OCI-LY7 (cell line): ENCODE data around the gene RNF43. TPM values are rescaled to one million over a fixed set of nuclear protein-coding genes. Genes with fewer than 3 reads are reported as not detected.

Source experiments
- BruUV-seq: library from RNA; stranded (reverse); fragments of 400-500 nt; replicated peaks from 2 replicates; lab custom pipeline; 2021; lab: Mats Ljungman, UMichigan
- CTCF ChIA-PET: fragments of 300-600 bp; sonication (Branson Sonifier 250); formaldehyde crosslinking; loops from one replicate; lab custom pipeline; 2022; ENCODE audit warnings: antibody characterized with exemption; ENCODE audit not compliant: unreplicated experiment; lab: Charles Lee
- POLR2A ChIA-PET: fragments of 300-600 bp; sonication (Branson Sonifier 250); formaldehyde crosslinking; loops from one replicate; lab custom pipeline; 2022; ENCODE audit warnings: antibody characterized with exemption; lab: Charles Lee
- DNase-seq: peaks from one replicate; pipeline ENCODE4 v3.0.0-alpha.2; 2015; ENCODE audit warnings: low spot score
- H2AFZ ChIP-seq: fragments of 200-600 bp; sonication (generic), shearing (Covaris generic); 2 replicates; pipeline ENCODE4 v1.6.1; 2014; ENCODE audit warnings: mild to moderate bottlenecking, antibody characterized with exemption, low read length, moderate library complexity
- H3K27ac ChIP-seq: fragments of 200-600 bp; sonication (generic); 2 replicates; pipeline ENCODE4 v1.5.1; 2014; ENCODE audit warnings: mixed run types, low read depth, mild to moderate bottlenecking, moderate library complexity, low read length, inconsistent platforms; ENCODE audit not compliant: poor library complexity, severe bottlenecking
- H3K36me3 ChIP-seq: fragments of 200-600 bp; sonication (generic); 2 replicates; pipeline ENCODE4 v1.6.1; 2014; ENCODE audit warnings: mild to moderate bottlenecking, antibody characterized with exemption, low read length, moderate library complexity, mixed read lengths; ENCODE audit not compliant: insufficient read depth
- H3K4me1 ChIP-seq: fragments of 200-600 bp; sonication (generic); 2 replicates; pipeline ENCODE4 v1.5.1; 2014; ENCODE audit warnings: mild to moderate bottlenecking, low read length; ENCODE audit not compliant: insufficient read depth, poor library complexity, severe bottlenecking
- H3K4me2 ChIP-seq: fragments of 200-600 bp; sonication (generic); 2 replicates; pipeline ENCODE4 v1.6.1; 2014; ENCODE audit warnings: mild to moderate bottlenecking, low read length
- H3K4me3 ChIP-seq: fragments of 200-600 bp; sonication (generic); 2 replicates; pipeline ENCODE4 v1.5.1; 2014; ENCODE audit warnings: mild to moderate bottlenecking, low read depth, low read length; ENCODE audit not compliant: poor library complexity, severe bottlenecking
- H3K79me2 ChIP-seq: fragments of 200-600 bp; sonication (generic); 2 replicates; pipeline ENCODE4 v1.6.1; 2016; ENCODE audit warnings: low read depth, mild to moderate bottlenecking, low read length, moderate library complexity, mixed read lengths; ENCODE audit not compliant: insufficient read depth
- H3K9me2 ChIP-seq: fragments of 200-600 bp; sonication (generic); 2 replicates; pipeline ENCODE4 v1.6.1; 2016; ENCODE audit warnings: mild to moderate bottlenecking, low read length, mixed read lengths; ENCODE audit not compliant: insufficient read depth
- H3K9me3 ChIP-seq: fragments of 200-600 bp; sonication (generic); 2 replicates; pipeline ENCODE4 v1.6.1; 2014; ENCODE audit warnings: mild to moderate bottlenecking, mixed run types, low read length, mixed read lengths
- H4K20me1 ChIP-seq: fragments of 200-600 bp; sonication (generic); 2 replicates; pipeline ENCODE4 v1.6.1; 2014; ENCODE audit warnings: mild to moderate bottlenecking, antibody characterized with exemption, low read length, moderate library complexity, mixed read lengths; ENCODE audit not compliant: insufficient read depth
- CTCF ChIP-seq: fragments of 200-600 bp; sonication (generic); conservative IDR thresholded peaks from 2 replicates; pipeline ENCODE4 v1.5.1; 2014; ENCODE audit warnings: mild to moderate bottlenecking, antibody characterized with exemption, low read length, moderate library complexity, mixed read lengths
- EZH2phosphoT487 ChIP-seq: fragments of 200-600 bp; sonication (generic); IDR thresholded peaks from 2 replicates; pipeline ENCODE4 v1.6.1; 2018; ENCODE audit warnings: low read depth, borderline replicate concordance, mild to moderate bottlenecking, mixed run types, antibody characterized with exemption, low read length, moderate library complexity, mixed read lengths
- intact Hi-C: fragments of 100-400 bp; cut with micrococcal nuclease; formaldehyde crosslinking; loops from one replicate; pipeline ENCODE4 v1.10.0; 2022; ENCODE audit not compliant: unreplicated experiment
- total RNA-seq, 2 experiments: library from RNA; depleted of rRNA in 1 of 2; stranded (reverse); fragments of >200 nt in 1 of 2; shearing (Covaris generic) in 1 of 2; gene quantifications; 2 replicates each; pipeline ENCODE4 v1.2.3, GENCODE V29; 2014 to 2022

The RNF43 gene
- total RNA-seq, 2 experiments from 2014 or later: 0.19 to 0.80 TPM

GRCh38 chr17:58377093-58377601 lies 40.2 kb downstream of the RNF43 start:
- Histone ChIP-seq H3K27ac (no peak overlapping the region), H3K79me2 (no peaks in the 10 kb centered on the region), H3K4me2 (no peak overlapping the region), H2AFZ (no peak overlapping the region), H3K4me1 (peaks cover 5% of the 10 kb centered on the region), H3K4me3 (no peak overlapping the region), H3K36me3 (no peaks in the 10 kb centered on the region), H3K9me2 (no peaks in the 10 kb centered on the region), H4K20me1 (no peaks in the 10 kb centered on the region), H3K9me3 (no peaks in the 10 kb centered on the region)
- CTCF ChIA-PET: no interaction called here
- TF ChIP-seq CTCF (no peak), EZH2phosphoT487 (no peak)
- POLR2A ChIA-PET: interaction anchor here (0.5 kb wide), 1 partner anchor 253 kb away, joined by 3 read pairs; no protein-coding TSS in a partner anchor
- intact Hi-C loops: no loop called here
- BruUV-seq: no TSS peak
- no peak for DNase-seq

- H3K79me2 ChIP-seq: no peaks in the 10 kb centered on the region
- no peak overlapping the region for H3K27ac ChIP-seq
- no peak overlapping the region for H3K4me3 ChIP-seq
- no peaks in the 10 kb centered on the region for H4K20me1 ChIP-seq
- ChIA-PET CTCF (no interaction called here), POLR2A (interaction anchor here (0.5 kb wide), 1 partner anchor 254 kb away, joined by 3 read pairs; no protein-coding TSS in a partner anchor)
- H3K9me3 ChIP-seq: no peaks in the 10 kb centered on the region
- H3K4me1 ChIP-seq: no peaks in the 10 kb centered on the region
- no peak for TF ChIP-seq EZH2phosphoT487
- no peak for TF ChIP-seq CTCF
- H3K36me3 ChIP-seq: no peaks in the 10 kb centered on the region
- no peaks in the 10 kb centered on the region for H3K9me2 ChIP-seq
- no peak overlapping the region for H2AFZ ChIP-seq
- intact Hi-C loops: no loop called here
- BruUV-seq: no TSS peak
- no peak for DNase-seq
- H3K4me2 ChIP-seq: no peak overlapping the region
These were observed 40.8 kb downstream of the RNF43 start for GRCh38 chr17:58376472-58377000.

GRCh38 chr17:58375811-58376210 lies 41.5 kb downstream of the RNF43 start:
- no peaks in the 10 kb centered on the region for H3K4me1 ChIP-seq
- H3K4me2 ChIP-seq: no peak overlapping the region
- H3K36me3 ChIP-seq: no peaks in the 10 kb centered on the region
- POLR2A ChIA-PET: no interaction called here
- H4K20me1 ChIP-seq: no peaks in the 10 kb centered on the region
- CTCF ChIA-PET: no interaction called here
- no peak overlapping the region for H3K4me3 ChIP-seq
- intact Hi-C loops: no loop called here
- no peak for DNase-seq
- no peak overlapping the region for H2AFZ ChIP-seq
- no peaks in the 10 kb centered on the region for H3K9me3 ChIP-seq
- H3K9me2 ChIP-seq: no peaks in the 10 kb centered on the region
- BruUV-seq: no TSS peak
- no peaks in the 10 kb centered on the region for H3K79me2 ChIP-seq
- H3K27ac ChIP-seq: no peak overlapping the region
- no peak for TF ChIP-seq CTCF
